Measurements from ENCODE around the gene ZBTB32.
A peak's percentile ranks its signal among the peaks of the same experiment; 100 is the strongest.

Gene ZBTB32

GRCh38 chr19:35713904-35714495 is 9.6 kb downstream of the ZBTB32 start:
- no peak for DNase-seq (ENCODE audit: low spot score)
- TF ChIP-seq CTCF (conservative IDR thresholded peaks at IDR 0.05; ENCODE audit: low read depth), result no peak
- ChIA-PET CTCF (no interaction called here), POLR2A (ENCODE audit: low non-redundant PET) (no interaction called here)
- no peak overlapping the region for H3K27ac ChIP-seq

- ChIA-PET CTCF (interaction anchor here (0.7 kb wide), 1 partner anchor 114 kb away, joined by 10 read pairs; no protein-coding TSS in a partner anchor), POLR2A (ENCODE audit: low non-redundant PET) (no interaction called here)
- H3K27ac ChIP-seq, result 0 out of 2 replicates have a peak overlapping the region, but pooled peaks have one; percentile 3
- TF ChIP-seq CTCF (conservative IDR thresholded peaks at IDR 0.05; ENCODE audit: low read depth), result no peak
- no peak for DNase-seq (ENCODE audit: low spot score)
Measured at GRCh38 chr19:35714601-35715354, 10.4 kb downstream of the ZBTB32 start.

GRCh38 chr19:35715355-35715809 is 11.0 kb downstream of the ZBTB32 start:
- ChIA-PET POLR2A (ENCODE audit: low non-redundant PET) (no interaction called here), CTCF (interaction anchor here (0.7 kb wide), 1 partner anchor 115 kb away, joined by 10 read pairs; no protein-coding TSS in a partner anchor)
- no peak for DNase-seq (ENCODE audit: low spot score)
- H3K27ac ChIP-seq, result peak overlapping the region; percentile 93
- TF ChIP-seq CTCF (conservative IDR thresholded peaks at IDR 0.05; ENCODE audit: low read depth), result no peak

GRCh38 chr19:35715981-35716800 is 11.8 kb downstream of the ZBTB32 start:
- CTCF ChIA-PET, result interaction anchor here (0.7 kb wide), 2 partner anchors 14 to 17 kb away, joined by 3 to 4 read pairs; no protein-coding TSS in a partner anchor
- TF ChIP-seq CTCF (conservative IDR thresholded peaks at IDR 0.05; ENCODE audit: low read depth), result no peak
- POLR2A ChIA-PET (ENCODE audit: low non-redundant PET), result no interaction called here

DNA sequence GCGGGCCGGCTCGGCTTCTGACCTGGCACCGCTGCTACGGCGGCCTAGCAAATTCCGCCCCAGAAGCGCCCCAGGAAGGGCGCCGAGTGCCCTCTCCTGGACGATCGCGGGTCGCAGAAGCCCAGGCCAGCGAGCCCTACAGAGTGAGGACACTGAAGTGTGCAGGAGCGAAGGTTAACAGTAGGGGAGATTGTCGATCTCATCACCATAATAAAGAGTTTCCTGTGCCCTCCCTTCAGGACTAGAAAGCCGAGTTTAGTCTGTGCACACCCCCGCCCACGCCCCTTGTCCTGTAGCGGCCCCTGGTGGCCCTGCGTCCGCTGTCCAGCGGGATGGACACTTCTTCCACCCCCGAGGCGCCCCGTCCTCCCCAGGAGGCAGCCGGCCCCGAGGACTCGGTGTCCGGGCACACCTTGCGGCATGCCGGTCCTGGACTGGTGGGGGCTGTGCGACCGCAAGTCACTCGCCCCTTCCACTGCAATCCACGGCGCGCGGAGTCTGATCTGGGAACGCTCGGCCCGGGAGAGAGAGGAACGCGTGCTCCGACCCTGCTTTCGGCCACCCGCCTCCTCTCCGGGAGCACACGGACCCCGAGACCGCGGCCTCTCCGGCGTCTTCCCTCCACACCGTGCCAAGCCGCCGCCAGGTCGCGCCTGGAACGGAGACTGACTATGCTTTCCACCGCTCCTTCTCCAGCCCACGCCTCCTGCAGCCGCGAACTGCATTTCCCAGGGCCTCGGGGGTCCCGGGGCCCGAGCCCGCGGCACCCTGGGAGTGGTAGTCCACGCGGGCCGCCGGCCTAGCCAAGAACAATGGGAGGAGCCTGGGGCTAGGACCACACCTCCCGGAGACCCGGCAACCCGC is 12.7 kb downstream of the ZBTB32 start:
- peak overlapping the region; percentile 93 for H3K27ac ChIP-seq
- DNase-seq (ENCODE audit: low spot score), result peak; percentile 88
- CTCF ChIA-PET, result no interaction called here
- POLR2A ChIA-PET (ENCODE audit: low non-redundant PET), result no interaction called here
- peak; percentile 97 for TF ChIP-seq CTCF (conservative IDR thresholded peaks at IDR 0.05; ENCODE audit: low read depth)

More at GRCh38 chr19:35715981-35716800, 11.8 kb downstream of the ZBTB32 start:
- DNase-seq (ENCODE audit: low spot score), result peak; percentile 46
- peak overlapping the region; percentile 93 for H3K27ac ChIP-seq

All from RWPE1 (cell line).